HepG2 (cell line): Measurements from ENCODE around the gene PTGR2. TPM values are rescaled to one million over a fixed set of nuclear protein-coding genes. Genes with fewer than 3 reads are reported as not detected.

Source experiments
- ARID2 ChIP-seq: sonication (generic); formaldehyde crosslinking; IDR thresholded peaks from 2 replicates; pipeline ENCODE4 v1.8.1; 2022; ENCODE audit warnings: mild to moderate bottlenecking, missing genetic modification reagents, borderline replicate concordance
- CHD2 ChIP-seq: IDR thresholded peaks from 2 replicates; pipeline ENCODE4 v1.6.1; 2011; ENCODE audit warnings: low read depth, low read length, improper control_type of control experiment
- EZH2 ChIP-seq: conservative IDR thresholded peaks from 2 replicates; pipeline ENCODE4 v1.6.1; 2012; ENCODE audit warnings: mild to moderate bottlenecking, low read depth, low read length, moderate library complexity
- FOXM1 ChIP-seq: sonication (generic); formaldehyde crosslinking; IDR thresholded peaks from 2 replicates; pipeline ENCODE4 v1.5.0; 2020; ENCODE audit warnings: missing genetic modification reagents
- HCFC1 ChIP-seq: fragments of 150-350 bp; IDR thresholded peaks from 2 replicates; pipeline ENCODE4 v1.6.1; 2014; ENCODE audit warnings: low read depth, low read length
- HMGXB4 ChIP-seq, 2 experiments: sonication (generic) in 1 of 2; formaldehyde crosslinking in 1 of 2; IDR thresholded peaks; 2 replicates each; pipeline versions ENCODE4 v1.4.0 to v1.6.1; 2018 to 2020; ENCODE audit warnings: missing genetic modification reagents in 2 of 2, borderline replicate concordance in 1 of 2, low read depth in 1 of 2, mild to moderate bottlenecking in 1 of 2, missing biosample characterization in 1 of 2
- HOXA7 ChIP-seq: sonication (generic); formaldehyde crosslinking; IDR thresholded peaks from 2 replicates; pipeline ENCODE4 v1.8.1; 2022; ENCODE audit warnings: mild to moderate bottlenecking, missing genetic modification reagents, moderate library complexity
- NRL ChIP-seq: sonication (generic); formaldehyde crosslinking; IDR thresholded peaks from 2 replicates; pipeline ENCODE4 v1.5.0; 2020; ENCODE audit warnings: missing genetic modification reagents, mild to moderate bottlenecking, moderate library complexity, borderline replicate concordance
- PRDM15 ChIP-seq: sonication (generic); formaldehyde crosslinking; IDR thresholded peaks from 2 replicates; pipeline ENCODE4 v1.4.0; 2020; ENCODE audit warnings: missing genetic modification reagents
- SKIL ChIP-seq: sonication (generic); formaldehyde crosslinking; IDR thresholded peaks from 2 replicates; pipeline ENCODE4 v1.8.0; 2022; ENCODE audit warnings: missing genetic modification reagents, mild to moderate bottlenecking, moderate library complexity, borderline replicate concordance
- SP1 ChIP-seq, 2 experiments: fragments of 450-650 bp in 1 of 2; sonication (generic) in 1 of 2; formaldehyde crosslinking in 1 of 2; IDR thresholded peaks; 2 replicates each; pipeline versions ENCODE4 v1.4.0 to v1.6.1; 2016 to 2020; ENCODE audit warnings: missing genetic modification reagents in 1 of 2
- U2AF1 ChIP-seq: fragments of 200-400 bp; formaldehyde crosslinking; optimal IDR thresholded peaks from 2 replicates; pipeline ENCODE3; 2017; ENCODE audit warnings: mild to moderate bottlenecking, low read depth, low read length
- ZNF160 ChIP-seq: sonication (generic); formaldehyde crosslinking; IDR thresholded peaks from 2 replicates; pipeline ENCODE4 v1.8.0; 2022; ENCODE audit warnings: mild to moderate bottlenecking, inconsistent platforms, missing genetic modification reagents
- ZNF337 ChIP-seq: sonication (generic); formaldehyde crosslinking; IDR thresholded peaks from 2 replicates; pipeline ENCODE4 v1.5.1; 2020; ENCODE audit warnings: missing genetic modification reagents, low read depth, mild to moderate bottlenecking, borderline replicate concordance
- ZNF503 ChIP-seq: sonication (generic); formaldehyde crosslinking; IDR thresholded peaks from 2 replicates; pipeline ENCODE4 v1.4.0; 2020; ENCODE audit warnings: missing genetic modification reagents
- ZNF576 ChIP-seq: sonication (generic); formaldehyde crosslinking; IDR thresholded peaks from 2 replicates; pipeline ENCODE4 v1.4.0; 2020; ENCODE audit warnings: mild to moderate bottlenecking, missing genetic modification reagents
- ZNF7 ChIP-seq: IDR thresholded peaks from 2 replicates; pipeline ENCODE4 v1.6.1; 2016; ENCODE audit warnings: missing biosample characterization, missing genetic modification reagents
- ZNF746 ChIP-seq: sonication (generic); formaldehyde crosslinking; IDR thresholded peaks from 2 replicates; pipeline ENCODE4 v1.8.0; 2022; ENCODE audit warnings: mild to moderate bottlenecking, missing genetic modification reagents
- ZNF816 ChIP-seq: sonication (generic); formaldehyde crosslinking; IDR thresholded peaks from 2 replicates; pipeline ENCODE4 v1.8.0; 2022; ENCODE audit warnings: missing genetic modification reagents, mild to moderate bottlenecking, borderline replicate concordance
- polyA plus RNA-seq, 8 experiments: library from polyadenylated mRNA; depleted of rRNA in 3 of 8; stranded (reverse) in 7 of 8; unstranded in 1 of 8; fragments of >200 nt; fragmentation: Illumina TruSeq in 4 of 8; extraction: Trizol in 4 of 8; gene quantifications; 2 replicates each; pipeline versions ENCODE4 v1.2.1 to v1.2.3, GENCODE V29; 2011 to 2016; ENCODE audit warnings: low read depth in 4 of 8, missing spikeins in 1 of 8, mixed read lengths in 1 of 8; ENCODE audit not compliant: insufficient read depth in 1 of 8
- total RNA-seq, 5 experiments: library from RNA; depleted of rRNA; stranded (reverse); fragments of >200 nt; fragmentation: Illumina TruSeq; extraction: Trizol; gene quantifications; 2 replicates each; pipeline ENCODE4 v1.2.3, GENCODE V29; 2016; ENCODE audit warnings: low read depth in 1 of 5

PTGR2 gene
- total and polyA plus RNA-seq, 2 of the 13 experiments (the other 11 are each of a cell fraction or from before 2014, with no cell fraction given): 3.0 to 4.3 TPM

- TF ChIP-seq ZNF503 (CRISPR knock-in tag) (no peak), EZH2 (no peak), ZNF160 (CRISPR knock-in tag) (no peak), PRDM15 (CRISPR knock-in tag) (no peak), ARID2 (no peak), SP1 (IDR thresholded peaks at IDR 0.05) (no peak), SP1 (CRISPR knock-in tag; IDR thresholded peaks at IDR 0.05) (no peak), HMGXB4 (CRISPR knock-in tag; IDR thresholded peaks at IDR 0.05; ENCODE audit: borderline replicate concordance in 1 of 2, low read depth in 1 of 2) (peak; percentile 32 to 46; a peak in 1 of 4 replicates), FOXM1 (CRISPR knock-in tag) (no peak), ZNF337 (CRISPR knock-in tag) (no peak), CHD2 (no peak), ZNF576 (CRISPR knock-in tag) (no peak), ZNF7 (no peak), U2AF1 (no peak), ZNF816 (no peak), HCFC1 (no peak), NRL (CRISPR knock-in tag) (no peak), SKIL (CRISPR knock-in tag) (no peak), ZNF746 (no peak), HOXA7 (CRISPR knock-in tag) (no peak)
These were observed 26.0 kb upstream of the PTGR2 start (continued) for GRCh38 chr14:73825551-73826188.
